Skeletal muscle satellite cell (primary cell): ENCODE data around the gene NUPR1.
"Not testable (repeated sequence)": the region's sequence is repeated elsewhere in the genome, so short reads cannot be mapped to it uniquely, and the experiment has no call there.

Experiments
- H3K27me3 ChIP-seq: 2 replicates; pipeline ENCODE4 v1.7.0; 2013; ENCODE audit warnings: low read length; ENCODE audit not compliant: control insufficient read depth, insufficient read depth
- H3K36me3 ChIP-seq: 2 replicates; pipeline ENCODE4 v1.7.0; 2013; ENCODE audit warnings: mild to moderate bottlenecking, control low read depth, low read length; ENCODE audit not compliant: insufficient read depth
- H3K4me1 ChIP-seq: 2 replicates; pipeline ENCODE4 v1.7.0; 2013; ENCODE audit warnings: low read length; ENCODE audit not compliant: control insufficient read depth, insufficient read depth
- H3K4me2 ChIP-seq: 2 replicates; pipeline ENCODE4 v1.7.0; 2013; ENCODE audit warnings: mild to moderate bottlenecking, low read length
- H3K4me3 ChIP-seq: 2 replicates; pipeline ENCODE4 v1.7.0; 2013; ENCODE audit warnings: low read length
- H3K9ac ChIP-seq: 2 replicates; pipeline ENCODE4 v1.7.0; 2013; ENCODE audit warnings: mild to moderate bottlenecking, low read depth, low read length, moderate library complexity
- H3K9me3 ChIP-seq: replicated peaks from 2 replicates; pipeline ENCODE4 v1.7.0; 2013; ENCODE audit warnings: mild to moderate bottlenecking, control low read depth, low read length

Gene NUPR1

DNA sequence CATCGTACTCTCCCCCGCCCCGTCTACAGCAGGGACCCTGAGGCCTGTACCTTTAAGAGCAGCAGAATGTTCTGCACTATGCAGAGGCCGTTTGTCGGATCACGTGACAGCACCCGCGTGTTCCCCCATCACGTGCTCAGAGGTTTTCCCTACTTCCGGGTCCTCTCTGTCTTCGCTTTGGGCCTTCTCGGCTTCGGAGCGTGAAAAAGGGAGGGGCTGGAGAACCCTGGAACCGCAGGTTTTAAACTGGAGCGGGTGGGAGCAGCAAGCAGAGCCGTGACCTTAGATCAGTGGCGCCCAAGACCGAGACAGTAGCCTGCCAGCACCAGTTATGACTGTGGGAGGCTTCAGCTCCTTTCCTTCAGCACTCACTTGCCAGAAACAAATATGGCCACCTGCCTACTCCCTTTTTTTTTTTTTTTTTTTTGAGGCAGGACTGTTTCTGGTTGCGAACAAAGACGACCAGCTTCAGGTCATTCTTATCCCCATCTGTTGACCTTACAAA is 46.8 kb downstream of the NUPR1 start, which contains the start of gene CLN3:
Gene CLN3 (minus strand): TSS at position 105 of the 505 bp plus-strand sequence. CDS start 315 bp downstream, outside the sequence.
- peak within 1 kb of the TSS; percentile 82 for H3K4me2 ChIP-seq
- peak within 1 kb of the TSS; percentile 75 for H3K4me3 ChIP-seq
- H3K9me3 ChIP-seq, result no peaks in the 10 kb centered on the region
- no peaks in the 10 kb centered on the region for H3K27me3 ChIP-seq
- H3K36me3 ChIP-seq, result peaks cover 5% of the 10 kb centered on the region
- H3K9ac ChIP-seq, result peak within 1 kb of the TSS; percentile 93
- no peaks in the 10 kb centered on the region for H3K4me1 ChIP-seq

DNA sequence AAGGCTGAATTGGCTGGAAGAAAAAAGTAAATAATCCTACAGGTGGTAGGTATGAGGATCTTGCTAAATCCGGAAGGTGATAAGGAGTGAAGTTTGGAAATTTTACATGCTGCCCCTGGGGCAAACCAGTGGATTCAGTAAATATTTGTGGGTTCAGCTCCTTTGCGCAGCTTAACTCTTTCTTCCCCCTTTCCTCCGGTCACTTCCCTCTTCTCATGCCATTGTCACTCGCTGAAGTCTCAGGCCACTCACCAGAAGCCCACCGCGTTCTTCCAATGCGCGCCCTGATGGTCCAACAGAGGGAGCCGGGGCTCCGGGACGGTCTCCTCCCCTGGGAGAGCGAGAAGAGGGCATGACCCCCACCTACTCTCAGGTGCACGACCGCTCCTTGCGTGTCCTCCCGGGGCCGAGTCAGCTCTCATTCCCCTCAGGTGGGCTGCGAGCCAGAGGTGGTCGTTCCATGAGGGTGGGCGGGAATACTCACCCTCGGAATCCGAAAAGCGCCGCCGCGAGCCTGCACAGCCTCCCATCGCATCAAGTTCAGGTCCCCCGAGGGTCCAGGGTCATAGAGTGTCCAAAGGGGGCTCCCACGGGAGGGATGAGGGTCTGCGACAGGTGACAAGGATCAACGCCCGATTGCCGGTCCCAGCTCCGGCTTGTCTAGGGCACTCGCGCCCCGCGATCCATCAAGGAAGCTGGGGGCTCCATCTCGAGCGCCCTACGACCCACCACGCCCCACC is 47.4 kb downstream of the NUPR1 start:
- peak overlapping the region; percentile 82 for H3K4me2 ChIP-seq
- H3K9me3 ChIP-seq, result no peaks in the 10 kb centered on the region
- H3K27me3 ChIP-seq, result no peaks in the 10 kb centered on the region
- H3K4me3 ChIP-seq, result peak overlapping the region; percentile 75
- H3K9ac ChIP-seq, result peak overlapping the region; percentile 93
- H3K36me3 ChIP-seq, result peaks cover 7% of the 10 kb centered on the region
- H3K4me1 ChIP-seq, result no peaks in the 10 kb centered on the region

DNA sequence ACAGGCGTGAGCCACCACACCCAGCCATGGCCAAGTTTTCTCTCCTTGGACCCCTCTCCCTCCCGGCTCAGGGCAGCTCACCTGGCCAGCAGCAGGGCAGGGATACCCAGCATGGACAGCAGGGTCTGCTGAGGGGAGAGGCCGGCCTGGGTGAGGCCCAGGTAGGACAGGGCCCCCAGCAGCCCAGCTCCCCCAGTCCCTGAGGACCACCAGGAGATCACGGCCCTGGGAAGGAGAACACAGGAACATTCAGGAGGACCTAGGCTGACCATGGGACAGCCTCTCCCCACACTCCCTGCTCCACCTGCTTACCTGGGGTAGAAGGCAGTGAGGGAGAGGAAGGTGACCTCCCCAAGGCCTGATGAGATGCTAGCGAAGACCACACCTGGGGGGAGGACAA is 52.5 kb downstream of the NUPR1 start:
- no peaks in the 10 kb centered on the region for H3K27me3 ChIP-seq
- no peaks in the 10 kb centered on the region for H3K9me3 ChIP-seq
- no peak overlapping the region for H3K4me2 ChIP-seq
- no peaks in the 10 kb centered on the region for H3K4me1 ChIP-seq
- peaks cover 16% of the 10 kb centered on the region for H3K36me3 ChIP-seq
- H3K9ac ChIP-seq, result no peak overlapping the region
- H3K4me3 ChIP-seq, result no peak overlapping the region

DNA sequence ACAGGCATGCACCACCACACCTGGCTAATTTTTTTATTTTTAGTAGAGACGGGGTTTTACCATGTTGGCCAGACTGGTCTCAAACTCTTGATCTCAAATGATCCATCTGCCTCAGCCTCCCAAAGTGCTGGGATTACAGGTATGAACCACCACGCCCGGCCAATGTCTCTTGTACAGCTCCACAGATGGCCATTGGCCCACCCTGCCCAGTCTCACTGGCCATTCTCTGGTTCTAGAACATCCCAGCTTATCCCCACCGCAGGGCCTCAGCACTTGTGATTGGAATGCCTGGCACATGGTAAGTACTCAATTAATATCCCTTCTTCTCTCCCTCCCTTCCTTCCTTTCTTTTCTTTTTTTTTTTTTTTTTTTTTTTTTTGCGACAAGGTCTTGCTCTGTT is 55.4 kb downstream of the NUPR1 start:
- not testable (repeated sequence) for H3K4me2 ChIP-seq, H3K4me3 ChIP-seq, H3K9me3 ChIP-seq, H3K27me3 ChIP-seq, H3K9ac ChIP-seq, H3K4me1 ChIP-seq
- peaks cover 12% of the 10 kb centered on the region for H3K36me3 ChIP-seq
